H9 (cell line): Measurements from ENCODE around the gene CNTD1. TPM values are rescaled to one million over a fixed set of nuclear protein-coding genes. Genes with fewer than 3 reads are reported as not detected.
A peak's percentile ranks its signal among the peaks of the same experiment; 100 is the strongest.

Experiments used
- DNase-seq: peaks from one replicate; pipeline ENCODE4 v3.0.0-alpha.2; 2017
- H2AFZ ChIP-seq: one replicate; pipeline ENCODE4 v1.6.1; 2013; ENCODE audit warnings: mild to moderate bottlenecking, low read length, control low read depth, moderate library complexity
- H2AK5ac ChIP-seq: 2 replicates; pipeline ENCODE4 v1.6.1; 2013; ENCODE audit warnings: low read length, control low read depth, mixed read lengths; ENCODE audit not compliant: insufficient read length
- H2BK120ac ChIP-seq: one replicate; pipeline ENCODE4 v1.6.1; 2013; ENCODE audit warnings: low read depth, mild to moderate bottlenecking, low read length, control low read depth, inconsistent platforms; ENCODE audit not compliant: poor library complexity, severe bottlenecking
- H2BK12ac ChIP-seq: 2 replicates; pipeline ENCODE4 v1.6.1; 2013; ENCODE audit warnings: low read length, control low read depth, mixed read lengths, low read depth; ENCODE audit not compliant: insufficient read length
- H2BK15ac ChIP-seq: 2 replicates; pipeline ENCODE4 v1.6.1; 2013; ENCODE audit warnings: low read depth, low read length, control low read depth
- H2BK20ac ChIP-seq: one replicate; pipeline ENCODE4 v1.6.1; 2013; ENCODE audit warnings: low read depth, mild to moderate bottlenecking, low read length, control low read depth, inconsistent platforms; ENCODE audit not compliant: poor library complexity, severe bottlenecking
- H2BK5ac ChIP-seq: 2 replicates; pipeline ENCODE4 v1.6.1; 2013; ENCODE audit warnings: low read length, control low read depth, mixed read lengths; ENCODE audit not compliant: insufficient read length
- H3K14ac ChIP-seq: 2 replicates; pipeline ENCODE4 v1.6.1; 2013; ENCODE audit warnings: low read length, control low read depth; ENCODE audit not compliant: insufficient read depth
- H3K18ac ChIP-seq: 2 replicates; pipeline ENCODE4 v1.6.1; 2013; ENCODE audit warnings: low read depth, mild to moderate bottlenecking, mixed read lengths, low read length, control low read depth; ENCODE audit not compliant: insufficient read length
- H3K23ac ChIP-seq: 2 replicates; pipeline ENCODE4 v1.6.1; 2013; ENCODE audit warnings: low read length, control low read depth, mixed read lengths, low read depth; ENCODE audit not compliant: insufficient read length
- H3K23me2 ChIP-seq: 2 replicates; pipeline ENCODE4 v1.6.1; 2013; ENCODE audit warnings: low read depth, mild to moderate bottlenecking, mixed read lengths, low read length, control low read depth; ENCODE audit not compliant: insufficient read length, poor library complexity, severe bottlenecking
- H3K27ac ChIP-seq: 2 replicates; pipeline ENCODE4 v1.5.1; 2013; ENCODE audit warnings: low read length, control low read depth, mixed read lengths, low read depth; ENCODE audit not compliant: insufficient read length
- H3K27me3 ChIP-seq: 2 replicates; pipeline ENCODE4 v1.6.1; 2013; ENCODE audit warnings: low read length, control low read depth, inconsistent platforms; ENCODE audit not compliant: insufficient read depth
- H3K4ac ChIP-seq: 2 replicates; pipeline ENCODE4 v1.6.1; 2013; ENCODE audit warnings: low read depth, mild to moderate bottlenecking, control low read depth, inconsistent platforms, low read length, moderate library complexity
- H3K4me1 ChIP-seq: 2 replicates; pipeline ENCODE4 v1.6.1; 2013; ENCODE audit warnings: low read length, control low read depth, inconsistent platforms; ENCODE audit not compliant: insufficient read depth
- H3K4me2 ChIP-seq: 2 replicates; pipeline ENCODE4 v1.6.1; 2013; ENCODE audit warnings: low read length, control low read depth, mixed read lengths; ENCODE audit not compliant: insufficient read length, insufficient read depth
- H3K56ac ChIP-seq: 2 replicates; pipeline ENCODE4 v1.6.1; 2013; ENCODE audit warnings: low read depth, mild to moderate bottlenecking, mixed read lengths, low read length, control low read depth; ENCODE audit not compliant: insufficient read length
- H3K79me1 ChIP-seq: 2 replicates; pipeline ENCODE4 v1.6.1; 2013; ENCODE audit warnings: low read depth, mild to moderate bottlenecking, moderate library complexity, low read length, control low read depth, inconsistent platforms; ENCODE audit not compliant: insufficient read depth, poor library complexity, severe bottlenecking
- H3K79me2 ChIP-seq: 2 replicates; pipeline ENCODE4 v1.6.1; 2013; ENCODE audit warnings: low read length, control low read depth, inconsistent platforms; ENCODE audit not compliant: insufficient read depth
- H3K9ac ChIP-seq: 2 replicates; pipeline ENCODE4 v1.6.1; 2013; ENCODE audit warnings: low read length, control low read depth, mixed read lengths; ENCODE audit not compliant: insufficient read length; ENCODE audit errors: extremely low read depth
- H3K9me3 ChIP-seq: one replicate; pipeline ENCODE4 v1.6.1; 2013; ENCODE audit warnings: low read depth, low read length, inconsistent platforms; ENCODE audit not compliant: control insufficient read depth
- H3T11ph ChIP-seq: one replicate; pipeline ENCODE4 v1.6.1; 2013; ENCODE audit warnings: mild to moderate bottlenecking, low read length, control low read depth, inconsistent platforms
- H4K20me1 ChIP-seq: one replicate; pipeline ENCODE4 v1.6.1; 2013; ENCODE audit not compliant: control insufficient read depth, insufficient read length, insufficient read depth
- H4K5ac ChIP-seq: 2 replicates; pipeline ENCODE4 v1.6.1; 2013; ENCODE audit warnings: low read depth, mild to moderate bottlenecking, mixed read lengths, low read length, control low read depth; ENCODE audit not compliant: insufficient read length
- H4K8ac ChIP-seq: replicated peaks from 2 replicates; pipeline ENCODE4 v1.6.1; 2013; ENCODE audit warnings: low read length, control low read depth, mixed read lengths, low read depth; ENCODE audit not compliant: insufficient read length
- H4K91ac ChIP-seq: 2 replicates; pipeline ENCODE4 v1.6.1; 2013; ENCODE audit warnings: low read depth, mild to moderate bottlenecking, moderate library complexity, mixed read lengths, low read length, control low read depth; ENCODE audit not compliant: insufficient read length
- H3K27ac Mint-ChIP-seq, 3 experiments: 2 replicates in 2 of 3; 3 replicates in 1 of 3; pipeline ENCODE4 v1.8.0; 2020 to 2021; ENCODE audit warnings: mixed read lengths in 3 of 3, mild to moderate bottlenecking in 1 of 3, moderate library complexity in 1 of 3
- H3K27me3 Mint-ChIP-seq: 2 replicates; pipeline ENCODE4 v1.8.0; 2021; ENCODE audit warnings: low read depth, mild to moderate bottlenecking, moderate library complexity, mixed read lengths
- H3K36me3 Mint-ChIP-seq, 3 experiments: 2 replicates in 2 of 3; 3 replicates in 1 of 3; pipeline ENCODE4 v1.8.0; 2020 to 2021; ENCODE audit warnings: low read depth in 3 of 3, mixed read lengths in 3 of 3; ENCODE audit not compliant: insufficient read depth in 1 of 3
- H3K4me1 Mint-ChIP-seq, 2 experiments: 2 replicates each; pipeline ENCODE4 v1.8.0; 2020; ENCODE audit warnings: mixed read lengths in 2 of 2
- H3K4me3 Mint-ChIP-seq, 2 experiments: 2 replicates in 1 of 2; 3 replicates in 1 of 2; pipeline ENCODE4 v1.8.0; 2020 to 2021; ENCODE audit warnings: mild to moderate bottlenecking in 2 of 2, mixed read lengths in 2 of 2, moderate library complexity in 1 of 2
- H3K9me3 Mint-ChIP-seq, 2 experiments: 2 replicates in 1 of 2; 3 replicates in 1 of 2; pipeline ENCODE4 v1.8.0; 2020; ENCODE audit warnings: mild to moderate bottlenecking in 2 of 2, mixed read lengths in 2 of 2, moderate library complexity in 1 of 2
- CTCF ChIP-seq: fragments of 200-600 bp; sonication (generic); conservative IDR thresholded peaks from 3 replicates; pipeline ENCODE4 v1.8.0; 2021; ENCODE audit warnings: antibody characterized with exemption, mild to moderate bottlenecking
- WGBS: extraction: QIAGEN DNeasy Blood & Tissue Kit; methylation state at CpG from one replicate; pipeline ENCODE4 v1.1.7; 2013; ENCODE audit warnings: missing lambda C conversion rate, low lambda C conversion rate, mixed read lengths; ENCODE audit not compliant: insufficient read length; ENCODE audit errors: extremely low coverage; 5-methylcytosine and 5-hydroxymethylcytosine counted together
- total RNA-seq: library from RNA; stranded (reverse); gene quantifications from 2 replicates; pipeline ENCODE4 v1.2.1, GENCODE V29; 2021

CNTD1 gene
- total RNA-seq, 1 experiment from 2014 or later = not detected

- Histone ChIP-seq H3K14ac (no peak overlapping the region), H2BK20ac (no peak overlapping the region), H3K27ac (no peak overlapping the region), H3K9me3 (no peaks in the 10 kb centered on the region), H3K4ac (no peak overlapping the region), H3K79me2 (no peaks in the 10 kb centered on the region), H4K8ac (no peak overlapping the region), H4K20me1 (no peaks in the 10 kb centered on the region), H2BK12ac (no peak overlapping the region), H4K91ac (no peak overlapping the region), H3K4me1 (no peaks in the 10 kb centered on the region; the same call in 1 of the 2 replicates), H4K5ac (no peak overlapping the region), H3T11ph (no peak overlapping the region), H2AK5ac (no peak overlapping the region), H3K27me3 (peaks cover 23% of the 10 kb centered on the region), H3K56ac (no peak overlapping the region), H2BK5ac (no peak overlapping the region), H3K23me2 (peaks cover 6% of the 10 kb centered on the region), H3K18ac (no peak overlapping the region), H2BK120ac (no peak overlapping the region), H3K23ac (no peak overlapping the region), H3K9ac (no peak overlapping the region), H3K79me1 (no peaks in the 10 kb centered on the region), H2BK15ac (no peak overlapping the region), H2AFZ (no peak overlapping the region), H3K4me2 (peak overlapping the region; percentile 67)
- H3K9me3 Mint-ChIP-seq = no peaks in the 10 kb centered on the region
- peaks cover 18 to 25% of the 10 kb centered on the region in 2 experiments for H3K4me1 Mint-ChIP-seq
- H3K27ac Mint-ChIP-seq = no peak overlapping the region
- H3K27me3 Mint-ChIP-seq = peaks cover 50% of the 10 kb centered on the region
- H3K4me3 Mint-ChIP-seq = peak overlapping the region; percentile 37 to 74
- TF ChIP-seq CTCF = no peak
- DNase-seq = no peak
- no CpG with 5 or more reads among the region's 12 CpGs for WGBS
- H3K36me3 Mint-ChIP-seq = peaks cover 0 to 1% (median 0%) of the 10 kb centered on the region in 3 experiments; a peak in 1 of 7 replicates
Measured at GRCh38 chr17:42761638-42762037, 37.0 kb upstream of the CNTD1 start.
